ENCODE results near the gene INPP5A.

DNA sequence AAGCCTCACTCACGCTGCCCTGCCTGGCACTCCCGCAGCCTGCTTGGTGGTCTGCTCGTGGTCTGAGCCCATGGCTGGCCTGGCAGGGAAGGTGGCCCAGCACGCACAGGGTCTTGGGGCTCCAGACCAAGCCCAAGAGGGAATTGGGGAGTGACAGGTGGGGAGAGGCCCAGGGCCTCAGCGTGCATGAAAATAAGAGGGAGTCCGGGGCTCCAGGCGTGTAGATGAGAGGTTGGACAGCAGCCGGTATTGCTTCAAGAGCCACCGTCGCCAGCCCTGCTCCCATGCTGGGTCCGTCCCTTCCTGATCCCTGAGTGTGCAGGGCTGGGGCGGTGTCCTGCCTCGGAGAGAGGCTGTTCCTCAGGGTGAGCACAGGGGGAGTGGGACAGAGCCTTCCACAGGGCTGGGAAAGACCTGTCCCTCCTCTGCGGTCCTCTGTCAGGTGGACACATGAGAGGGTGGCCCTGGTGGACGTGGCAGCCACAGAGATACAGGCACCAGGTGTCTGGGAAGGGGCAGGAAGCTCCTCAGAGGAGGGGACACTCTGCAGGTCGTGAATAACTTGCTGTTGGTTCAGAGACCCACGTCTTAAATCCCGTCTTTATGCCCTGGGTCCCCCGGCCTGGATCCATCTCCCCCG is 113.1 kb downstream of the INPP5A start:
- no peak for TF ChIP-seq FOXM1 (IDR thresholded peaks at IDR 0.05; ENCODE audit: borderline replicate concordance, low read depth)
- TF ChIP-seq TEAD4 (IDR thresholded peaks at IDR 0.05) = no peak
- no peak for TF ChIP-seq TAF1 (IDR thresholded peaks at IDR 0.05; ENCODE audit: low read depth)
- TF ChIP-seq YY1 (IDR thresholded peaks at IDR 0.05; ENCODE audit: low read depth) = no peak
